ENCODE data around the gene PAPLN.
A peak's percentile ranks its signal among the peaks of the same experiment; 100 is the strongest.

The PAPLN gene

GRCh38 chr14:73261520-73262426, 24.5 kb downstream of the PAPLN start:
- H3K4me1 ChIP-seq (ENCODE audit: control insufficient read depth, insufficient read depth, low read length), result no peaks in the 10 kb centered on the region
- H3K27me3 ChIP-seq (ENCODE audit: control insufficient read depth, insufficient read depth, low read length), result no peaks in the 10 kb centered on the region
- no peak overlapping the region for H3K4me3 ChIP-seq (ENCODE audit: low read length)
- H3K27ac ChIP-seq (ENCODE audit: low read depth, low read length), result no peak overlapping the region
- no peaks in the 10 kb centered on the region for H3K36me3 ChIP-seq (ENCODE audit: control insufficient read depth, insufficient read depth, low read length)
- no peak overlapping the region for H3K9ac ChIP-seq (ENCODE audit: low read length)

GRCh38 chr14:73262427-73263183, 25.3 kb downstream of the PAPLN start:
- Histone ChIP-seq H3K27me3 (ENCODE audit: control insufficient read depth, insufficient read depth, low read length) (no peaks in the 10 kb centered on the region), H3K9ac (ENCODE audit: low read length) (no peak overlapping the region), H3K36me3 (ENCODE audit: control insufficient read depth, insufficient read depth, low read length) (no peaks in the 10 kb centered on the region), H3K27ac (ENCODE audit: low read depth, low read length) (no peak overlapping the region), H3K4me1 (ENCODE audit: control insufficient read depth, insufficient read depth, low read length) (no peaks in the 10 kb centered on the region), H3K4me3 (ENCODE audit: low read length) (no peak overlapping the region)

GRCh38 chr14:73263606-73264005, 26.3 kb downstream of the PAPLN start:
- Histone ChIP-seq H3K36me3 (ENCODE audit: control insufficient read depth, insufficient read depth, low read length) (no peaks in the 10 kb centered on the region), H3K27ac (ENCODE audit: low read depth, low read length) (no peak overlapping the region), H3K9ac (ENCODE audit: low read length) (no peak overlapping the region), H3K27me3 (ENCODE audit: control insufficient read depth, insufficient read depth, low read length) (no peaks in the 10 kb centered on the region), H3K4me3 (ENCODE audit: low read length) (no peak overlapping the region), H3K4me1 (ENCODE audit: control insufficient read depth, insufficient read depth, low read length) (no peaks in the 10 kb centered on the region)

- H3K4me1 ChIP-seq (ENCODE audit: control insufficient read depth, insufficient read depth, low read length), result no peaks in the 10 kb centered on the region
- H3K27ac ChIP-seq (ENCODE audit: low read depth, low read length), result no peak overlapping the region
- H3K36me3 ChIP-seq (ENCODE audit: control insufficient read depth, insufficient read depth, low read length), result no peaks in the 10 kb centered on the region
- no peak overlapping the region for H3K9ac ChIP-seq (ENCODE audit: low read length)
- H3K4me3 ChIP-seq (ENCODE audit: low read length), result no peak overlapping the region
- no peaks in the 10 kb centered on the region for H3K27me3 ChIP-seq (ENCODE audit: control insufficient read depth, insufficient read depth, low read length)
Observed at GRCh38 chr14:73264080-73264884, 27.0 kb downstream of the PAPLN start.

GRCh38 chr14:73264885-73265720, 27.8 kb downstream of the PAPLN start:
- Histone ChIP-seq H3K36me3 (ENCODE audit: control insufficient read depth, insufficient read depth, low read length) (no peaks in the 10 kb centered on the region), H3K27ac (ENCODE audit: low read depth, low read length) (no peak overlapping the region), H3K4me3 (ENCODE audit: low read length) (no peak overlapping the region), H3K4me1 (ENCODE audit: control insufficient read depth, insufficient read depth, low read length) (peaks cover 5% of the 10 kb centered on the region), H3K27me3 (ENCODE audit: control insufficient read depth, insufficient read depth, low read length) (no peaks in the 10 kb centered on the region), H3K9ac (ENCODE audit: low read length) (no peak overlapping the region)

GRCh38 chr14:73265721-73266046, 28.4 kb downstream of the PAPLN start:
- Histone ChIP-seq H3K4me3 (ENCODE audit: low read length) (no peak overlapping the region), H3K27me3 (ENCODE audit: control insufficient read depth, insufficient read depth, low read length) (no peaks in the 10 kb centered on the region), H3K27ac (ENCODE audit: low read depth, low read length) (no peak overlapping the region), H3K36me3 (ENCODE audit: control insufficient read depth, insufficient read depth, low read length) (no peaks in the 10 kb centered on the region), H3K4me1 (ENCODE audit: control insufficient read depth, insufficient read depth, low read length) (peaks cover 5% of the 10 kb centered on the region), H3K9ac (ENCODE audit: low read length) (no peak overlapping the region)

GRCh38 chr14:73266317-73266716, 29.0 kb downstream of the PAPLN start:
- Histone ChIP-seq H3K27me3 (ENCODE audit: control insufficient read depth, insufficient read depth, low read length) (no peaks in the 10 kb centered on the region), H3K4me3 (ENCODE audit: low read length) (no peak overlapping the region), H3K36me3 (ENCODE audit: control insufficient read depth, insufficient read depth, low read length) (no peaks in the 10 kb centered on the region), H3K9ac (ENCODE audit: low read length) (no peak overlapping the region), H3K27ac (ENCODE audit: low read depth, low read length) (no peak overlapping the region), H3K4me1 (ENCODE audit: control insufficient read depth, insufficient read depth, low read length) (peaks cover 5% of the 10 kb centered on the region)

- Histone ChIP-seq H3K4me1 (ENCODE audit: control insufficient read depth, insufficient read depth, low read length) (peaks cover 5% of the 10 kb centered on the region), H3K36me3 (ENCODE audit: control insufficient read depth, insufficient read depth, low read length) (no peaks in the 10 kb centered on the region), H3K27ac (ENCODE audit: low read depth, low read length) (no peak overlapping the region), H3K27me3 (ENCODE audit: control insufficient read depth, insufficient read depth, low read length) (no peaks in the 10 kb centered on the region), H3K4me3 (ENCODE audit: low read length) (no peak overlapping the region), H3K9ac (ENCODE audit: low read length) (no peak overlapping the region)
Observed at GRCh38 chr14:73267474-73267873, 30.2 kb downstream of the PAPLN start.

GRCh38 chr14:73269729-73270531, 32.6 kb downstream of the PAPLN start:
- Histone ChIP-seq H3K36me3 (ENCODE audit: control insufficient read depth, insufficient read depth, low read length) (peaks cover 5% of the 10 kb centered on the region), H3K4me3 (ENCODE audit: low read length) (peak overlapping the region; percentile 54), H3K4me1 (ENCODE audit: control insufficient read depth, insufficient read depth, low read length) (peaks cover 5% of the 10 kb centered on the region), H3K27me3 (ENCODE audit: control insufficient read depth, insufficient read depth, low read length) (no peaks in the 10 kb centered on the region), H3K9ac (ENCODE audit: low read length) (no peak overlapping the region), H3K27ac (ENCODE audit: low read depth, low read length) (no peak overlapping the region)

GRCh38 chr14:73272393-73272792, 35.1 kb downstream of the PAPLN start:
- Histone ChIP-seq H3K4me3 (ENCODE audit: low read length) (no peak overlapping the region), H3K27me3 (ENCODE audit: control insufficient read depth, insufficient read depth, low read length) (no peaks in the 10 kb centered on the region), H3K9ac (ENCODE audit: low read length) (no peak overlapping the region), H3K27ac (ENCODE audit: low read depth, low read length) (no peak overlapping the region), H3K36me3 (ENCODE audit: control insufficient read depth, insufficient read depth, low read length) (peaks cover 16% of the 10 kb centered on the region), H3K4me1 (ENCODE audit: control insufficient read depth, insufficient read depth, low read length) (peaks cover 5% of the 10 kb centered on the region)

- no peak overlapping the region for H3K27ac ChIP-seq (ENCODE audit: low read depth, low read length)
- no peak overlapping the region for H3K4me3 ChIP-seq (ENCODE audit: low read length)
- peaks cover 16% of the 10 kb centered on the region for H3K36me3 ChIP-seq (ENCODE audit: control insufficient read depth, insufficient read depth, low read length)
- no peaks in the 10 kb centered on the region for H3K27me3 ChIP-seq (ENCODE audit: control insufficient read depth, insufficient read depth, low read length)
- peaks cover 5% of the 10 kb centered on the region for H3K4me1 ChIP-seq (ENCODE audit: control insufficient read depth, insufficient read depth, low read length)
- no peak overlapping the region for H3K9ac ChIP-seq (ENCODE audit: low read length)
Observed at GRCh38 chr14:73273799-73274198, 36.5 kb downstream of the PAPLN start.
